Cardiac muscle cell (in vitro differentiated cells and primary cell): ENCODE measurements around the gene ERMP1. TPM values are rescaled to one million over a fixed set of nuclear protein-coding genes. Genes with fewer than 3 reads are reported as not detected.

Source experiments
- DNase-seq, 2 donors: peaks; one replicate each; pipeline versions ENCODE4 v3.0.0 to v3.0.0-alpha.2; 2010 to 2017; ENCODE audit warnings: low read depth in 1 of 2, low spot score in 1 of 2
- H3K27ac ChIP-seq: fragments of 200-600 bp; sonication (generic); 2 replicates; pipeline ENCODE4 v1.5.1; 2016
- H3K27me3 ChIP-seq: fragments of 200-600 bp; sonication (generic); 2 replicates; pipeline ENCODE4 v1.6.0; 2016; ENCODE audit warnings: control low read depth
- H3K36me3 ChIP-seq: fragments of 200-600 bp; sonication (generic); 2 replicates; pipeline ENCODE4 v1.5.1; 2016; ENCODE audit warnings: control low read depth
- H3K4me1 ChIP-seq: fragments of 200-600 bp; sonication (generic); 2 replicates; pipeline ENCODE4 v1.8.1; 2017; ENCODE audit warnings: low read depth, mild to moderate bottlenecking, mixed run types
- H3K4me3 ChIP-seq: fragments of 200-600 bp; sonication (generic); 2 replicates; pipeline ENCODE4 v1.5.1; 2016; ENCODE audit warnings: mild to moderate bottlenecking
- H3K9me3 ChIP-seq: fragments of 200-600 bp; sonication (generic); 2 replicates; pipeline ENCODE4 v1.5.1; 2017; ENCODE audit warnings: low read depth, mild to moderate bottlenecking, control low read depth
- polyA plus RNA-seq: library from polyadenylated mRNA; unstranded; fragments of >200 nt; fragmentation: Nextera tagmentation; extraction: Ambion mirVana; gene quantifications from 2 replicates; pipeline ENCODE4 v1.2.1, GENCODE V29; 2016
- total RNA-seq: library from RNA; depleted of rRNA; stranded (reverse); fragments of >200 nt; gene quantifications from 2 replicates; pipeline ENCODE4 v1.2.3, GENCODE V29; 2016
- TF ChIP-seq, protein P1 (sequence below): IDR thresholded peaks from 2 replicates; pipeline ENCODE4 v1.5.1; 2012; ENCODE audit warnings: low read depth, mild to moderate bottlenecking, low read length

ERMP1 gene
- total and polyA plus RNA-seq, 2 experiments from 2014 or later: 18.1 to 31.5 TPM

DNA sequence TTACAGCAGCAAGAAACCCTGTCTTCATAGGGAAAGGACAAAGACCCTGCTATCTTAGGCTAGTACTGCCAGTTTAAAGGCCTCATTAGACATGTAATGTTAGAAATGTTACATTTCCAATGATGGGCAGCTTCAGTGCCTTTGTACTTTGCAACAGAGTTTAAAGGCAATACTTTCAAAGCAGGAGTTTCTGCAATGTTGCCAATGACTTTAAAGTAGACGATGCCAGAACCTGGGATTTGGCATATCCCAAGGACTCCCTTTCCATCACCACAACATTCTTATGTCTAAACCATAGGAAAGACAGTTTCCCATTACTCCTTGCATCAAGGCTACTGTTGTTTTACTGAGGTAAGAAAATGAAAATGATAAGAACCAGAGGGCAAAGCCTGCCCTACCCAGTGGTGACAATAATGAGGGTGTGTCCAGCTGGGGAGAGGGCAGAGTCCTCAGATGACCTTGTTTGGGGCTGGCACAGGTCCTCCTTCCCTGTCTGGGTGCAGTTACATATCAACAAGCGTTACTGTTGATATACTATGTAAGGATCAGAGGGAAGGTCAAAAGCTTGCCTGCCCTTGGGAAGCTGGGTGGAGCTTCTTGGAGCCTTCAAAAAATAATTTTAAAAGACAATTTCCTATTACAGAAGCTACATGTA, 30.3 kb upstream of the ERMP1 start:
- DNase-seq: no peak
- H3K27ac ChIP-seq: no peak overlapping the region
- TF ChIP-seq, protein P1, sequence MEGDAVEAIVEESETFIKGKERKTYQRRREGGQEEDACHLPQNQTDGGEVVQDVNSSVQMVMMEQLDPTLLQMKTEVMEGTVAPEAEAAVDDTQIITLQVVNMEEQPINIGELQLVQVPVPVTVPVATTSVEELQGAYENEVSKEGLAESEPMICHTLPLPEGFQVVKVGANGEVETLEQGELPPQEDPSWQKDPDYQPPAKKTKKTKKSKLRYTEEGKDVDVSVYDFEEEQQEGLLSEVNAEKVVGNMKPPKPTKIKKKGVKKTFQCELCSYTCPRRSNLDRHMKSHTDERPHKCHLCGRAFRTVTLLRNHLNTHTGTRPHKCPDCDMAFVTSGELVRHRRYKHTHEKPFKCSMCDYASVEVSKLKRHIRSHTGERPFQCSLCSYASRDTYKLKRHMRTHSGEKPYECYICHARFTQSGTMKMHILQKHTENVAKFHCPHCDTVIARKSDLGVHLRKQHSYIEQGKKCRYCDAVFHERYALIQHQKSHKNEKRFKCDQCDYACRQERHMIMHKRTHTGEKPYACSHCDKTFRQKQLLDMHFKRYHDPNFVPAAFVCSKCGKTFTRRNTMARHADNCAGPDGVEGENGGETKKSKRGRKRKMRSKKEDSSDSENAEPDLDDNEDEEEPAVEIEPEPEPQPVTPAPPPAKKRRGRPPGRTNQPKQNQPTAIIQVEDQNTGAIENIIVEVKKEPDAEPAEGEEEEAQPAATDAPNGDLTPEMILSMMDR: no peak

DNA sequence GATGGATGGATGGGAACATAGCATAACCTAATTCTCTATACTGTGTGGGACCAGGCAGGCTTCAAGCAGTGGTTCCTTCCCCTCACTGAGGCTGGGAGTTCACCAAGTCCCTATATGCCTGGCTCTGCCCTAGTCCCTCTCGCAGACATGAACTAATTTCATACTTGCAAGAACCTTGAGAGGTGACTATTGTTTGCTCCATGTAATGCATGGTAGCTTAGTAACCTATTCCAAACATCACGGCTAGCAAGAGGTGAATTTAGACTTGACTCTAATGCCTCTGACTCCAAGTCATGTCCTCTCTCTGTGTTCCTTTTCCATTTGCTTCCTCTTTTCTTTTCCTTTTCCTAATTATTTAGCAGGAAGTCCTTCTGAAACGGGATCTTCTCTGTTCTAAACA, 25.9 kb upstream of the ERMP1 start:
- Histone ChIP-seq H3K4me1 (no peaks in the 10 kb centered on the region), H3K27ac (no peak overlapping the region), H3K27me3 (no peaks in the 10 kb centered on the region), H3K4me3 (no peak overlapping the region), H3K36me3 (no peaks in the 10 kb centered on the region), H3K9me3 (no peaks in the 10 kb centered on the region)
- TF ChIP-seq, protein P1: no peak
- no peak for DNase-seq

More for the DNA sequence above, 30.3 kb upstream of the ERMP1 start:
- Histone ChIP-seq H3K9me3 (no peaks in the 10 kb centered on the region), H3K4me3 (no peak overlapping the region), H3K4me1 (no peaks in the 10 kb centered on the region), H3K36me3 (no peaks in the 10 kb centered on the region), H3K27me3 (no peaks in the 10 kb centered on the region)

DNA sequence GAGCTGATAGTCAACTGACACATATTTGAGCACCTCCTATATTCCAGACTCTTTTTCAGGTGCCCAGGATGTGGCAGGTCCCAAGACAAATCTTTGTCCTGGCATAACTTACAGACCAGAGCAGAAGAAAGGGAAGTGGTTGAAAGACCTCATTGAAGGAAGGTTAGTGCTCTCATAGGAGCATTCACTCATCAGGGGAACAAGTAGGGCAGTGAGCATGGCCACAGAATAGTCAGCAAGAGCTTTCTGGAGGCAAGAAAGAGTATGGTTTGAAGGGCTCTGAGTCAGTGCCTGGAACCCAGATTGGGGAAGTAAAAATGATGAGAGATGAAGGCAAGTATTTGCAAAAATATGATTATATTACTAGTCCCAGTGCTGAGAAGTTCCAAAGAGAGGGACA, 25.0 kb upstream of the ERMP1 start:
- Histone ChIP-seq H3K36me3 (no peaks in the 10 kb centered on the region), H3K27me3 (no peaks in the 10 kb centered on the region), H3K4me3 (no peak overlapping the region), H3K9me3 (no peaks in the 10 kb centered on the region), H3K27ac (no peak overlapping the region), H3K4me1 (no peaks in the 10 kb centered on the region)
- TF ChIP-seq, protein P1: no peak
- no peak for DNase-seq

DNA sequence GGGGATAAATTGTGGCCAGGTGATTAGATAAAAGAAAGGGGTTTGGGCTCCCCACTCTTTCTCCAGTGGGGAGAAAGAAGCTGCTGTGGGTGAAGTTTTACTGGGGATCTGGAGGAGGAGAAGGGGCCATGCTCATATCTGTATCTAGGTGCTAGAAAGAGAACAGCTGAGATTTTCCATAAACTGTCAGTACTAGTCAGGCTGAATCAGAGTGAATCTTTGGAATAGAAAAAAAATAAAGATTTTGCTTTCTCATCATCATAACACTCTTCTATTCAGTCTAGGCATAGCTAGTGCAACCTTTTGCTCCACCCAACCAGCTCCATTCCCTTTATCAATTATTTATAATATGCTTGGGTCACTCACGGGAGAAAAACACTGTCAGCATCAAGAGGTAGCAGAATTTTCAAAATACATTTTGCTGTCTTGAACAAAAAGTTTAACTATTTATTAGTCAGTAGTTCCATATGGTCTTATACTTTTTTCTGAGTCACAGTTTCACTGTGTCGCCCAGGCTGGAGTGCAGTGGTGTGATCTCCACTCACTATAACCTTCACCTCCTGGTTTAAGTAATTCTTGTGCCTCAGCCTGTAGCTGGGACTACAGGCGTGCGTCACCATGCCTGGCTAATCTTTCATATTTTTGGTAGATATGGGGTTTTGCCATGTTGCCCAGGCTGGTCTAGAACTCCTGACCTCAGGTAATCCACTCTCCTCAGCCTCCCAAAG, 21.3 kb upstream of the ERMP1 start:
- no peaks in the 10 kb centered on the region for H3K27me3 ChIP-seq
- TF ChIP-seq, protein P1: no peak
- no peak for DNase-seq

GRCh38 chr9:5853617-5854016, 20.7 kb upstream of the ERMP1 start:
- H3K4me3 ChIP-seq: no peak overlapping the region
- no peak for DNase-seq
- TF ChIP-seq, protein P1: no peak
- H3K27me3 ChIP-seq: no peaks in the 10 kb centered on the region
- no peak overlapping the region for H3K27ac ChIP-seq
- no peaks in the 10 kb centered on the region for H3K4me1 ChIP-seq
- H3K36me3 ChIP-seq: no peaks in the 10 kb centered on the region
- no peaks in the 10 kb centered on the region for H3K9me3 ChIP-seq

More for the DNA sequence above, 21.3 kb upstream of the ERMP1 start:
- Histone ChIP-seq H3K4me3 (no peak overlapping the region), H3K9me3 (no peaks in the 10 kb centered on the region), H3K27ac (no peak overlapping the region), H3K36me3 (no peaks in the 10 kb centered on the region), H3K4me1 (no peaks in the 10 kb centered on the region)
